ENCODE measurements around the gene EZR.

GRCh38 chr6:158825951-158826306 is 6.8 kb upstream of the EZR start:
- TF ChIP-seq RAD21 (conservative IDR thresholded peaks at IDR 0.05 in 1 of 2, IDR thresholded peaks at IDR 0.05 in 1 of 2) = no peak
- TF ChIP-seq PBX3 (IDR thresholded peaks at IDR 0.05) = no peak
- no peak for TF ChIP-seq REST (IDR thresholded peaks at IDR 0.05)
- no peak for TF ChIP-seq ZC3H11A (IDR thresholded peaks at IDR 0.05)
- no peak for TF ChIP-seq EP300 (IDR thresholded peaks at IDR 0.05)

Measured in A549 (cell line).